Gastrocnemius medialis (tissue), 4 donors: ENCODE results near the gene GRIA3.

Experiments
- POLR2A ChIP-seq, 2 donors: fragments of 450-650 bp; IDR thresholded peaks; one replicate each; pipeline ENCODE4 v1.6.1; 2017; ENCODE audit warnings: antibody characterized with exemption in 2 of 2, mild to moderate bottlenecking in 2 of 2, moderate library complexity in 2 of 2
- TF ChIP-seq, protein P1 (sequence below), 5 experiments: fragments of 450-650 bp in 3 of 5; fragments of 200-600 bp in 2 of 5; sonication (generic) in 2 of 5; IDR thresholded peaks in 4 of 5; conservative IDR thresholded peaks in 1 of 5; 1 replicate in 4 of 5; 2 replicates in 1 of 5; pipeline ENCODE4 v1.5.1; 2016 to 2019; ENCODE audit warnings: antibody characterized with exemption in 5 of 5, mild to moderate bottlenecking in 3 of 5, moderate library complexity in 3 of 5

DNA sequence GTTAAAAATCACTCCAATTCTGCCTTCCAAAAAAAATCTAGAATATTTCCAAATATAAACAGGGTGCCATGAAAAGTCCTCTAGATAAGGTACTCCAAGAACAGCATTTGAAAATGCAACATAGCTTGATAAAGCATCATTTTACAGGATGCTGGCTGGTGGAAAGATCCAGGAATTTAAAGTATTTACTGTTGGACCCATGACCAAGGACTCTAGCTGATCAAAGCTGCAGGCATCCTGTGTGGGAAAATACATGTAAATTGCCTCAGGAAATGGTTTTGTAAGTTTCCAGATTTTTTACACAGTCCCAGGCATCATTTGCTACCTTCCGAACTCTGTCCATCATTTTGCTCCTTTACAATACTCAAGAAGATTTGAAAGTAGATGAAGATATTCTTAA lies 164.4 kb downstream of the GRIA3 start:
- TF ChIP-seq POLR2A (IDR thresholded peaks at IDR 0.05): no peak
- TF ChIP-seq, protein P1, sequence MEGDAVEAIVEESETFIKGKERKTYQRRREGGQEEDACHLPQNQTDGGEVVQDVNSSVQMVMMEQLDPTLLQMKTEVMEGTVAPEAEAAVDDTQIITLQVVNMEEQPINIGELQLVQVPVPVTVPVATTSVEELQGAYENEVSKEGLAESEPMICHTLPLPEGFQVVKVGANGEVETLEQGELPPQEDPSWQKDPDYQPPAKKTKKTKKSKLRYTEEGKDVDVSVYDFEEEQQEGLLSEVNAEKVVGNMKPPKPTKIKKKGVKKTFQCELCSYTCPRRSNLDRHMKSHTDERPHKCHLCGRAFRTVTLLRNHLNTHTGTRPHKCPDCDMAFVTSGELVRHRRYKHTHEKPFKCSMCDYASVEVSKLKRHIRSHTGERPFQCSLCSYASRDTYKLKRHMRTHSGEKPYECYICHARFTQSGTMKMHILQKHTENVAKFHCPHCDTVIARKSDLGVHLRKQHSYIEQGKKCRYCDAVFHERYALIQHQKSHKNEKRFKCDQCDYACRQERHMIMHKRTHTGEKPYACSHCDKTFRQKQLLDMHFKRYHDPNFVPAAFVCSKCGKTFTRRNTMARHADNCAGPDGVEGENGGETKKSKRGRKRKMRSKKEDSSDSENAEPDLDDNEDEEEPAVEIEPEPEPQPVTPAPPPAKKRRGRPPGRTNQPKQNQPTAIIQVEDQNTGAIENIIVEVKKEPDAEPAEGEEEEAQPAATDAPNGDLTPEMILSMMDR (IDR thresholded peaks at IDR 0.05 in 4 of 5, conservative IDR thresholded peaks at IDR 0.05 in 1 of 5): no peak
